ENCODE data around the gene ARHGAP33.

- TF ChIP-seq USF2 (IDR thresholded peaks at IDR 0.05; ENCODE audit: low read length): no peak
- TF ChIP-seq CTCF (IDR thresholded peaks at IDR 0.05; ENCODE audit: control extremely low read depth in 1 of 3, insufficient read depth in 1 of 3, low read depth in 1 of 3, low read length in 3 of 3): no peak
- TF ChIP-seq MAFK (IDR thresholded peaks at IDR 0.05; ENCODE audit: low read depth, low read length): no peak
- no peak for TF ChIP-seq CREB1 (IDR thresholded peaks at IDR 0.05)
Measured at GRCh38 chr19:35822579-35822978, 47.2 kb downstream of the ARHGAP33 start.
